Endothelial cell of umbilical vein (primary cell): ENCODE data around the gene RGS12.

Experiments used
- CTCF ChIP-seq, 2 donors: IDR thresholded peaks; 1 replicate in 1 of 2; 2 replicates in 1 of 2; pipeline ENCODE4 v1.5.1; 2011; ENCODE audit warnings: low read length in 2 of 2, mild to moderate bottlenecking in 2 of 2, moderate library complexity in 2 of 2, control low read depth in 1 of 2, inconsistent platforms in 1 of 2, low read depth in 1 of 2; ENCODE audit not compliant: insufficient read depth in 1 of 2; ENCODE audit errors: extremely low read depth in 1 of 2
- EZH2 ChIP-seq: IDR thresholded peaks from 2 replicates; pipeline ENCODE4 v1.6.1; 2012; ENCODE audit warnings: borderline replicate concordance, low read depth, mild to moderate bottlenecking, moderate library complexity, low read length, inconsistent platforms; ENCODE audit not compliant: severe bottlenecking
- FOS ChIP-seq: IDR thresholded peaks from 2 replicates; pipeline ENCODE4 v1.6.1; 2011; ENCODE audit warnings: mild to moderate bottlenecking, low read length, moderate library complexity, borderline replicate concordance; ENCODE audit not compliant: insufficient read depth
- GATA2 ChIP-seq: IDR thresholded peaks from 2 replicates; pipeline ENCODE4 v1.7.0; 2011; ENCODE audit warnings: low read depth, mild to moderate bottlenecking, moderate library complexity, mixed read lengths, low read length; ENCODE audit not compliant: insufficient read length, insufficient read depth
- JUN ChIP-seq: IDR thresholded peaks from 2 replicates; pipeline ENCODE4 v1.6.1; 2011; ENCODE audit warnings: borderline replicate concordance, low read depth; ENCODE audit not compliant: insufficient read length, insufficient read depth
- MAX ChIP-seq: IDR thresholded peaks from 2 replicates; pipeline ENCODE4 v1.6.1; 2011; ENCODE audit not compliant: insufficient read depth, insufficient read length
- MYC ChIP-seq: IDR thresholded peaks from one replicate; pipeline ENCODE4 v1.6.1; 2011; ENCODE audit warnings: mild to moderate bottlenecking, low read depth, low read length
- POLR2A ChIP-seq: IDR thresholded peaks from 2 replicates; pipeline ENCODE4 v1.6.1; 2012; ENCODE audit warnings: low read depth, mild to moderate bottlenecking, control low read depth, low read length

DNA sequence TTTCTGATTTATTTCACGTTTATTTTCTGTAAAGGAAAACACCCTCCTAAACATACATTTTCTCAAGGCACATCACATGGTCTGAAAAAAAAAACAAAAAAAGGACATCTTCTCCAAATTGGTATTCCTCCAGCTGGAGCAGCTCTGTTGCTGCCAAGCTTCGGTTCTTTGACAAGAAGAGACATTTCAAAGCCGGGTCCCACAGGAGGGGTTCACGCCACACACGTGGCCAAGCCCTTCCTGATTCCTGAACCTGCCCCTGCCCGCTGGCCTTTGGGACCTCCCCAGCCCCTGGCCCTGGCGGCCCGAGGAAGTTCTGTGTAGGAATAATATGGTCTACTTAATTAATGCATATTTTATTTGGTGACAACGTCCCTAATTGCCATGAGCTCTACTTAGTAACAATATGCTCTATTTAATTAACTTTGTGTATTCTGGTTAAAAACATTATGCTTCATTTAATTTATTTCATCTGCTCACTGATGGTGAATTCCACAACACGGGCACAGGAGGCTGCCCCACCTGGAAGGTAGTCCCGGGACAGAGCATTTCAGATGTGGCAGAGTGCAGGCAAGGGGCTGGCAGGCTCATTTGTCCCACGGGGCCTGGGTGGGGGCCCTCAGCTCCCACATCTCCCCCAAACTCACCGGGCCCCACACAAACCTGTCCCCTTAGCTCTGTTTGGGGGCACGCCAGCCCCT is 5.4 kb upstream of the RGS12 start:
- TF ChIP-seq MYC (no peak), POLR2A (no peak), CTCF (IDR thresholded peaks at IDR 0.05; ENCODE audit: extremely low read depth in 1 of 2, insufficient read depth in 1 of 2, low read depth in 1 of 2, low read length in 2 of 2) (no peak), JUN (no peak), MAX (no peak), FOS (no peak), EZH2 (no peak), GATA2 (no peak)
